Thyroid gland (tissue), 4 donors: ENCODE results near the gene LDLR. TPM values are rescaled to one million over a fixed set of nuclear protein-coding genes. Genes with fewer than 3 reads are reported as not detected.
"Not testable (repeated sequence)": the region's sequence is repeated elsewhere in the genome, so short reads cannot be mapped to it uniquely, and the experiment has no call there.

ENCODE experiments used
- DNase-seq, 2 donors: peaks; one replicate each; pipeline ENCODE4 v3.0.0-alpha.2; 2019
- H3K27ac ChIP-seq, 3 donors: fragments of 200-600 bp; sonication (generic); 1 replicate in 2 of 3; 2 replicates in 1 of 3; pipeline ENCODE4 v1.5.1; 2016 to 2019; ENCODE audit warnings: mild to moderate bottlenecking in 1 of 3, moderate library complexity in 1 of 3
- H3K27me3 ChIP-seq: fragments of 200-600 bp; sonication (generic); one replicate; pipeline ENCODE4 v1.5.1; 2019
- H3K36me3 ChIP-seq, 2 donors: fragments of 200-600 bp; sonication (generic); one replicate each; pipeline ENCODE4 v1.5.1; 2016 to 2019
- H3K4me1 ChIP-seq, 2 donors: fragments of 200-600 bp; sonication (generic); one replicate each; pipeline ENCODE4 v1.5.1; 2017 to 2019
- H3K4me3 ChIP-seq, 3 donors: fragments of 200-600 bp; sonication (generic); replicated peaks in 1 of 3; 1 replicate in 2 of 3; 2 replicates in 1 of 3; pipeline ENCODE4 v1.5.1; 2016; ENCODE audit warnings: mild to moderate bottlenecking in 1 of 3
- H3K9me3 ChIP-seq: fragments of 200-600 bp; sonication (generic); one replicate; pipeline ENCODE4 v1.5.1; 2017
- POLR2A ChIP-seq, 2 donors: fragments of 450-650 bp; IDR thresholded peaks; one replicate each; pipeline ENCODE4 v1.6.1; 2017; ENCODE audit warnings: antibody characterized with exemption in 2 of 2, mild to moderate bottlenecking in 2 of 2, moderate library complexity in 1 of 2
- WGBS, 2 donors: methylation state at CpG; one replicate each; pipeline ENCODE4 v1.1.5; 2017; 5-methylcytosine and 5-hydroxymethylcytosine counted together
- intact Hi-C: fragments of 100-400 bp; cut with DNase I; formaldehyde crosslinking; loops from one replicate; pipeline ENCODE4 v1.15.1; 2023
- total RNA-seq, 4 donors: library from RNA; depleted of rRNA; stranded (reverse); fragments of >200 nt; gene quantifications; one replicate each; pipeline ENCODE4 v1.2.3, GENCODE V29; 2016
- TF ChIP-seq, protein P1 (sequence below), 6 experiments: fragments of 200-600 bp in 3 of 6; fragments of 450-650 bp in 3 of 6; sonication (generic) in 3 of 6; IDR thresholded peaks; one replicate each; pipeline ENCODE4 v1.5.1; 2016 to 2019; ENCODE audit warnings: antibody characterized with exemption in 6 of 6, mild to moderate bottlenecking in 2 of 6, inconsistent platforms in 1 of 6, moderate library complexity in 1 of 6

LDLR gene
- total RNA-seq, 4 donors from 2014 or later = 8.7 to 39.1 (median 20.3) TPM

DNA sequence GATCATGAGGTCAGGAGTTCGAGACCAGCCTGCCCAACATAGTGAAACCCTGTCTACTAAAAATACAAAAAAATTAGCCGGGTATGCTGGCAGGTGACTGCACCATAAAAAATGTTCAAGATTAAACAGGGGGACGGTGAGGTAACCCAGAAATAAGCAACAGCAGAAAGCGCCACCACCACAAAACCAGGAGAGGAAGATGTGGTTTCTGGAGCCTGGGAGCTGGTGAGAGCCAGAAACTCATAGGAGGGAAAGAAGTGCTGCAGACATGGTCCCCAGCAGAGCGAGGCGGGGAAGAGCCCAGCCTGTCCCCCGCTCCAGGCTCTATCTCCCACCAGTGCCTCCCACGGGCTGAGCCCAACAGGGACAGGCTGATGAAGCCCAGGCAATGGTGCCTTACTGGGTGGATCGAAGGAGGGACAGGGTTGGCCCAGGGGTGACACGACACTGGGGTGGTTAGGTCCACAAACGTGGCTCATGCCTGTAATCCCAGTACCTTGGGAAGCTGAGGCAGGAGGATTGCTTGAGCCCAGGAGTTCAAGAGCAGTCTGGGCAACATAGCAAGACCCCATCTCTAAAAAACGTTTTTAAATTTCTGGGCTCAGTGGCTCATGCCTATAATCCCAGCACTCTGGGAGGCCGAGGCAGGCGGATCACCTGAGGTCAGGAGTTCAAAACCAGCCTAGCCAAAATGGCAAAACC, 47.3 kb downstream of the LDLR start:
- H3K9me3 ChIP-seq = no peaks in the 10 kb centered on the region
- TF ChIP-seq POLR2A (IDR thresholded peaks at IDR 0.05) = no peak
- TF ChIP-seq, protein P1, sequence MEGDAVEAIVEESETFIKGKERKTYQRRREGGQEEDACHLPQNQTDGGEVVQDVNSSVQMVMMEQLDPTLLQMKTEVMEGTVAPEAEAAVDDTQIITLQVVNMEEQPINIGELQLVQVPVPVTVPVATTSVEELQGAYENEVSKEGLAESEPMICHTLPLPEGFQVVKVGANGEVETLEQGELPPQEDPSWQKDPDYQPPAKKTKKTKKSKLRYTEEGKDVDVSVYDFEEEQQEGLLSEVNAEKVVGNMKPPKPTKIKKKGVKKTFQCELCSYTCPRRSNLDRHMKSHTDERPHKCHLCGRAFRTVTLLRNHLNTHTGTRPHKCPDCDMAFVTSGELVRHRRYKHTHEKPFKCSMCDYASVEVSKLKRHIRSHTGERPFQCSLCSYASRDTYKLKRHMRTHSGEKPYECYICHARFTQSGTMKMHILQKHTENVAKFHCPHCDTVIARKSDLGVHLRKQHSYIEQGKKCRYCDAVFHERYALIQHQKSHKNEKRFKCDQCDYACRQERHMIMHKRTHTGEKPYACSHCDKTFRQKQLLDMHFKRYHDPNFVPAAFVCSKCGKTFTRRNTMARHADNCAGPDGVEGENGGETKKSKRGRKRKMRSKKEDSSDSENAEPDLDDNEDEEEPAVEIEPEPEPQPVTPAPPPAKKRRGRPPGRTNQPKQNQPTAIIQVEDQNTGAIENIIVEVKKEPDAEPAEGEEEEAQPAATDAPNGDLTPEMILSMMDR (IDR thresholded peaks at IDR 0.05) = no peak
- H3K4me1 ChIP-seq = peaks cover 30 to 37% of the 10 kb centered on the region in 2 donors
- peaks cover 5 to 6% of the 10 kb centered on the region in 2 donors for H3K36me3 ChIP-seq
- no peak overlapping the region for H3K4me3 ChIP-seq
- DNase-seq = no peak
- intact Hi-C loops = loop anchor here (5.0 kb wide), 1 partner anchor 66 kb away; no protein-coding TSS in a partner anchor
- WGBS, 2 donors = 77 to 86% methylated on average over 13 to 14 of the region's 14 CpGs
- H3K27ac ChIP-seq = no peak overlapping the region
- no peaks in the 10 kb centered on the region for H3K27me3 ChIP-seq

DNA sequence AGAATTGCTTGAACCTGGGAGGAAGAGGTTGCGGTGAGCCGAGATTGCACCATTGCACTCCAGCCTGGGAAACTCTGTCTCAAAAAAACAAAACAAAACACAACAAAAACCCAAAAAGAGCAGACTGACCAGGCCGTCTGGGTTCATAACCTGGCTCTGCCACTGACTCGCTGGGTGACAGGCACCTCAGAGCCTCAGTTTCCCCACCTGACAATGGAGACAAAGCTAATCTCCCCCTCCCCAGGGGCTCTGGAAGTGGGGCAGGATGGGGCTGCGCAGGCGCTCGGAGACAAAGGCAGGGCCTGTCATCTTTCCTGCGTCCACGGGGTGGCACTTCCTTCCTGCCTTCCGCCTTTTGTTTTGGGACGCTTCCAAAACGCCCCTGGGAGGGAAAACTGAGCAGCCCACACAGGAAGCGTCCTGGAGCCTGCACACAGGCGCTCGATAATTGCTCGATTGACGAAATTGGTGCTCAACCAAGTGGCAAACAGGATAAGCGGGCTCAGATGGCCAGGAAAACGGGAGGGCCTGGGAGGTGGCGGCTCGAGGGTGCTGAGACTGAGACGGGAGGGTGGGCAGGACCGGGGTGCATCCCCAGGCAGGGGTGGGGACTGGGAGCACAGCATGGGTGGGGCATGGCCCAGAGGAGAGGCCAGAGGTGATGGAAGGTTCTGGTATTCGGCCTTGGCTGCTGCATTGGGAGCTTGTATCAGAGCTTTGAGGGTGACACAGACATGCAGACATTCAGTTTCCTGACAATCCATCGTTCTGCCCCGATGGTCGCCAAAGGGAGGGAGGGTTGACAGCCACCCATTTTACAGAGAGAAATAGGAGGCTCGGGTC, 48.5 kb downstream of the LDLR start:
- H3K4me3 ChIP-seq = no peak overlapping the region
- no peaks in the 10 kb centered on the region for H3K36me3 ChIP-seq
- peak overlapping the region; percentile 22 to 86 (median 77) for H3K27ac ChIP-seq
- WGBS, 2 donors = 4% methylated on average over 17 to 27 of the region's 28 CpGs
- no peaks in the 10 kb centered on the region for H3K9me3 ChIP-seq
- intact Hi-C loops = loop anchor here (5.0 kb wide), 1 partner anchor 65 kb away; no protein-coding TSS in a partner anchor
- TF ChIP-seq, protein P1 (IDR thresholded peaks at IDR 0.05) = peak; percentile 50 to 95 (median 88)
- no peak for TF ChIP-seq POLR2A (IDR thresholded peaks at IDR 0.05)
- peak; percentile 83 to 85 for DNase-seq
- no peaks in the 10 kb centered on the region for H3K27me3 ChIP-seq
- peaks cover 40 to 47% of the 10 kb centered on the region in 2 donors for H3K4me1 ChIP-seq

DNA sequence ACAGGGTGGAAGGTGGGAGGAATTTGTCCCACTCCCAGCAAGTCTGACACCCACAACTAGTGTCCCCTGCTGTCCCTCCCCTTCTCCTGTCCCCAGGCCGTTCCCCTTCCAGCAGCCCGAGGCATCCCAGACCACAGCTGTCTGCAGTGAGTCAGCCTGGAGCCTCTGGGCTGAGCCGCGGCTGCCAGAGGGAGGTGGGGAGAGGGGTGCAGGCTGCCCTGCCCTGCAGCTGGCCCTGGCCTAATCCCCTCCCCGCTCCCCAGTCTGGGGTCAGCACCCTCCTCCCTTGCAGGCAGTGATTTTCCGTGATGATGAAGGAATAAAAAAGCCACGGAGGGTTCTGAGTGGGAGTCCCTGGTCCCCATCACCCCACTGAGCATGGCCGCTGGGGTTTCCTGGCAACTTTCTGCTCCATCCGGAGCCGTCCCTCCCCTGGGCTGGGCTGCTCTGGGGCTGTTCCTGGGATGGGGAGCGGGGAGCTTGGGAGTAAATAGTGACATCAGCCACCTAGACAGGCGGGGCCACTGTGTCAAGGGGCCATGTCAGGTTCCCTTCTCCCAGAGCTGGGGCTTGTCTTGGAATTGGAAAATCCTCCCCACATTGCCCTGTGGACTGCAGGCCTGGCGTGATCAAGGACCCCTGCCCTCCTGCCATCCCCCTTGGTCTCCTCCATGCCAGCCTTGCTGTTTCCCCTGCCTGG, 49.5 kb downstream of the LDLR start:
- DNase-seq = peak; percentile 39 to 61
- H3K9me3 ChIP-seq = no peaks in the 10 kb centered on the region
- peak overlapping the region; percentile 22 to 86 (median 77) for H3K27ac ChIP-seq
- 60 to 75% methylated on average over 1 to 11 of the region's 13 CpGs for WGBS, 2 donors
- peaks cover 49 to 57% of the 10 kb centered on the region in 2 donors for H3K4me1 ChIP-seq
- H3K4me3 ChIP-seq = no peak overlapping the region
- H3K27me3 ChIP-seq = no peaks in the 10 kb centered on the region
- intact Hi-C loops = loop anchor here (5.0 kb wide), 1 partner anchor 64 kb away; no protein-coding TSS in a partner anchor
- TF ChIP-seq, protein P1 (IDR thresholded peaks at IDR 0.05) = no peak
- no peak for TF ChIP-seq POLR2A (IDR thresholded peaks at IDR 0.05)
- H3K36me3 ChIP-seq = no peaks in the 10 kb centered on the region

DNA sequence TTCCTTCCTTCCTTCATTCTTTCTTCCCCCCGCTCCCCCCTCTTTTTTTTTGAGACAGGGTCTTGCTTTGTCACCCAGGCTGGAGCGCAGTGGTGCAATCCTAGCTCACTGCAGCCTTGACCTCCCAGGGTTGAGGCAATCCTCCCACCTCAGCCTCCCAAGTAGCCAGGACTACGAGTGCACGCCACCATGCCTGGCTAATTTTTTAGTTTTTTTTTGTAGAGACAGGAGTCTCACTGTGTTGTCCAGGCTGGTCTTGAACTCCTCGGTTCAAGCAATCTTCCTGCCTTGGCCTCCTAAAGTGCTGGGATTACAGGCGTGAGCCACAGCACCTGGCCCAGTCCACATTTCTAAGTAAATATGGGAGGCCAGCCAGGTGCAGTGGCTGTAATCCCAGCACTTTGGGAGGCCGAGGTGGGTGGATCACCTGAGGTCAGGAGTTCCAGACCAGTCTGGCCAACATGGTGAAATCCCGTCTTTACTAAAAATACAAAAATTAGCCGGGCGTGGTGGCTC, 50.8 kb downstream of the LDLR start:
- H3K4me3 ChIP-seq, intact Hi-C loops, H3K27me3 ChIP-seq, H3K9me3 ChIP-seq, H3K36me3 ChIP-seq: not testable (repeated sequence)
- peak; percentile 42 to 50 for DNase-seq
- H3K4me1 ChIP-seq = peaks cover 54 to 62% of the 10 kb centered on the region in 2 donors
- WGBS, 2 donors = 70 to 78% methylated on average over 10 of the region's 10 CpGs
- peak overlapping the region; percentile 22 to 86 (median 77) for H3K27ac ChIP-seq

DNA sequence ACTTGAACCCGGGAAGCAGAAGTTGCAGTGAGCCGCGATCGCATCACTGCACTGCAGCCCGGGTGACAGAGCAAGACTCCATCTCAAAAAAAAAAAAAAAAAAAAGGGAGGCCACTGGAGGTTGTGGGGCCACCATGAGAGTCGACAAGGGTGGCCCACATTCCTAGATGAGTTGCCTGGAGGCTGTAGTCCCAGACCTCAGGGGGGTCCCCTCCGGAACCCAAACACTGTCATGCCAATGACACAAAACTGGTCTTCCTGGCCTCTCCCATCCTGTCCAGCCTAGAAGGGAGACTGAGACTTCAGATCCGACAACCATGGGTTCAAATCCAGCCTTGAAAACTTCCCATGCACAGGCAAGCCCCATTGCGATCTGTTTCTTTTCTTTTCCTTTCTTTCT, 51.6 kb downstream of the LDLR start:
- DNase-seq = no peak
- Histone ChIP-seq H3K4me3 (no peak overlapping the region), H3K27ac (peak overlapping the region in 2 of 3 donors; percentile 77 to 86), H3K27me3 (no peaks in the 10 kb centered on the region), H3K9me3 (no peaks in the 10 kb centered on the region), H3K36me3 (no peaks in the 10 kb centered on the region), H3K4me1 (peaks cover 54 to 62% of the 10 kb centered on the region in 2 donors)
- WGBS, 2 donors = 76 to 84% methylated on average over 9 of the region's 9 CpGs
- TF ChIP-seq POLR2A (IDR thresholded peaks at IDR 0.05) = no peak
- TF ChIP-seq, protein P1 (IDR thresholded peaks at IDR 0.05) = no peak
- intact Hi-C loops = no loop called here
